Measurements from ENCODE around the gene BCL10.

GRCh38 chr1:85318217-85318616, 41.8 kb upstream of the BCL10 start:
- TF ChIP-seq CTCF (conservative IDR thresholded peaks at IDR 0.05) (no peak), EZH2 (IDR thresholded peaks at IDR 0.05; ENCODE audit: low read depth) (no peak)
